Ovary (tissue), 9 donors: ENCODE measurements around the gene PPP4R1. TPM values are rescaled to one million over a fixed set of nuclear protein-coding genes. Genes with fewer than 3 reads are reported as not detected.

ENCODE experiments used
- DNase-seq, 5 donors: peaks; one replicate each; pipeline ENCODE4 v3.0.0-alpha.2; 2019 to 2020
- H3K27ac ChIP-seq, 2 donors: fragments of 200-600 bp; one replicate each; pipeline versions ENCODE4 v1.5.1 to v1.8.0; 2019 to 2022
- H3K27me3 ChIP-seq: fragments of 200-600 bp; one replicate; pipeline ENCODE4 v1.8.0; 2022
- H3K36me3 ChIP-seq: fragments of 200-600 bp; sonication (generic); one replicate; pipeline ENCODE4 v1.5.1; 2019
- H3K4me1 ChIP-seq: one replicate; pipeline ENCODE4 v1.8.1; 2013; ENCODE audit warnings: mild to moderate bottlenecking, moderate library complexity; ENCODE audit not compliant: insufficient read depth
- H3K4me3 ChIP-seq: fragments of 200-600 bp; sonication (generic); one replicate; pipeline ENCODE4 v1.5.1; 2017
- H3K9me3 ChIP-seq, 2 donors: fragments of 200-600 bp in 1 of 2; sonication (generic) in 1 of 2; one replicate each; pipeline versions ENCODE4 v1.5.1 to v1.8.1; 2013 to 2019; ENCODE audit warnings: mild to moderate bottlenecking in 1 of 2, moderate library complexity in 1 of 2
- CTCF ChIP-seq, 3 donors: fragments of 450-650 bp in 2 of 3; fragments of 200-600 bp in 1 of 3; IDR thresholded peaks; one replicate each; pipeline versions ENCODE4 v1.5.1 to v1.8.0; 2016 to 2022; ENCODE audit warnings: antibody characterized with exemption in 3 of 3, mild to moderate bottlenecking in 1 of 3
- EP300 ChIP-seq: sonication (generic); formaldehyde crosslinking; IDR thresholded peaks from one replicate; pipeline ENCODE4 v1.6.1; 2017; ENCODE audit warnings: antibody characterized with exemption
- POLR2A ChIP-seq: fragments of 450-650 bp; IDR thresholded peaks from one replicate; pipeline ENCODE4 v1.6.1; 2017; ENCODE audit warnings: antibody characterized with exemption, mild to moderate bottlenecking, moderate library complexity
- WGBS, 3 donors: extraction: QIAGEN DNeasy Blood & Tissue Kit in 1 of 3; methylation state at CpG; one replicate each; pipeline versions ENCODE4 v1.1.5 to v1.1.7; 2013 to 2017; 5-methylcytosine and 5-hydroxymethylcytosine counted together
- intact Hi-C, 4 donors: fragments of 100-400 bp; cut with DNase I; formaldehyde crosslinking; loops; one replicate each; pipeline versions ENCODE4 v1.11.0 to v1.15.1; 2022 to 2023
- polyA plus RNA-seq, 2 donors: library from polyadenylated mRNA; stranded (reverse); fragments of 200-250 nt in 1 of 2; fragments of 350-450 nt in 1 of 2; fragmentation: Illumina TruSeq in 1 of 2; extraction: RNeasy Lipid Tissue Mini Kit (QIAGEN cat#74804) in 1 of 2; gene quantifications; one replicate each; pipeline ENCODE4 v1.2.3, GENCODE V29; 2013 to 2014
- total RNA-seq, 7 donors: library from RNA; depleted of rRNA in 2 of 7; stranded (reverse); fragments of >200 nt in 2 of 7; fragmentation: NEBNext Ultra II Directional in 3 of 7; extraction: Animal tissue kit (Norgen Biotek cat#: 25700) in 3 of 7; gene quantifications; one replicate each; pipeline versions ENCODE4 v1.1.0 to v1.2.4, GENCODE V29; 2016 to 2023
- donor health status: DM: no; HTN: no; CAD: no; lungs with moderate emphysema.
- donor health status: DM: no; HTN: no; CAD: no.
- donor health status: Bipolar disorder and iron deficiency.
- donor health status: DM: yes; HTN: yes; CAD: no.
- donor health status: DM: no; HTN: no; CAD: no.
- donor health status: DM: yes; HTN: yes; CAD: no.

The PPP4R1 gene
- total and polyA plus RNA-seq, 9 donors = 31.4 to 128 (median 107) TPM

GRCh38 chr18:9563331-9563730 is 51.0 kb downstream of the PPP4R1 start:
- Histone ChIP-seq H3K36me3 (no peaks in the 10 kb centered on the region), H3K9me3 (no peaks in the 10 kb centered on the region), H3K27me3 (no peaks in the 10 kb centered on the region), H3K4me3 (no peak overlapping the region), H3K4me1 (peaks cover 10% of the 10 kb centered on the region), H3K27ac (no peak overlapping the region)
- no peak for DNase-seq
- TF ChIP-seq EP300 (no peak), CTCF (IDR thresholded peaks at IDR 0.05) (no peak), POLR2A (no peak)
- intact Hi-C loops = no loop called here
- 86 to 90% (median 88%) methylated on average over 4 of the region's 4 CpGs for WGBS, 3 donors

- Histone ChIP-seq H3K27ac (no peak overlapping the region), H3K27me3 (no peaks in the 10 kb centered on the region), H3K9me3 (no peaks in the 10 kb centered on the region), H3K4me1 (peaks cover 10% of the 10 kb centered on the region), H3K4me3 (no peak overlapping the region), H3K36me3 (no peaks in the 10 kb centered on the region)
- no peak for DNase-seq
- intact Hi-C loops = no loop called here
- 55 to 75% (median 58%) methylated on average over 4 of the region's 4 CpGs for WGBS, 3 donors
- no peak for TF ChIP-seq POLR2A
- no peak for TF ChIP-seq CTCF (IDR thresholded peaks at IDR 0.05)
- TF ChIP-seq EP300 = no peak
Measured at GRCh38 chr18:9562584-9562983, 51.8 kb downstream of the PPP4R1 start.

- Histone ChIP-seq H3K9me3 (no peaks in the 10 kb centered on the region), H3K27ac (no peak overlapping the region), H3K36me3 (no peaks in the 10 kb centered on the region), H3K27me3 (no peaks in the 10 kb centered on the region), H3K4me3 (no peak overlapping the region), H3K4me1 (peaks cover 10% of the 10 kb centered on the region)
- intact Hi-C loops = no loop called here
- no peak for DNase-seq
- TF ChIP-seq POLR2A (no peak), CTCF (IDR thresholded peaks at IDR 0.05) (no peak), EP300 (no peak)
- 89 to 95% (median 89%) methylated on average over 2 of the region's 2 CpGs for WGBS, 3 donors
Measured at GRCh38 chr18:9561759-9562158, 52.6 kb downstream of the PPP4R1 start.

- H3K36me3 ChIP-seq = no peaks in the 10 kb centered on the region
Measured at GRCh38 chr18:9559253-9559652, 55.1 kb downstream of the PPP4R1 start.

More at GRCh38 chr18:9559253-9559652, 55.1 kb downstream of the PPP4R1 start:
- H3K9me3 ChIP-seq = no peaks in the 10 kb centered on the region
- intact Hi-C loops = no loop called here
- H3K4me1 ChIP-seq = no peaks in the 10 kb centered on the region
- no peak for DNase-seq
- 79 to 88% (median 83%) methylated on average over 6 of the region's 6 CpGs for WGBS, 3 donors
- H3K27ac ChIP-seq = no peak overlapping the region
- no peak for TF ChIP-seq EP300
- TF ChIP-seq CTCF (IDR thresholded peaks at IDR 0.05) = no peak
- TF ChIP-seq POLR2A = no peak
- no peaks in the 10 kb centered on the region for H3K27me3 ChIP-seq
- H3K4me3 ChIP-seq = no peak overlapping the region
